ENCODE results near the gene UNC50. TPM values are rescaled to one million over a fixed set of nuclear protein-coding genes. Genes with fewer than 3 reads are reported as not detected.
A peak's percentile ranks its signal among the peaks of the same experiment; 100 is the strongest.

UNC50 gene
- total RNA-seq, 1 donor from 2014 or later, result 34.4 TPM

DNA sequence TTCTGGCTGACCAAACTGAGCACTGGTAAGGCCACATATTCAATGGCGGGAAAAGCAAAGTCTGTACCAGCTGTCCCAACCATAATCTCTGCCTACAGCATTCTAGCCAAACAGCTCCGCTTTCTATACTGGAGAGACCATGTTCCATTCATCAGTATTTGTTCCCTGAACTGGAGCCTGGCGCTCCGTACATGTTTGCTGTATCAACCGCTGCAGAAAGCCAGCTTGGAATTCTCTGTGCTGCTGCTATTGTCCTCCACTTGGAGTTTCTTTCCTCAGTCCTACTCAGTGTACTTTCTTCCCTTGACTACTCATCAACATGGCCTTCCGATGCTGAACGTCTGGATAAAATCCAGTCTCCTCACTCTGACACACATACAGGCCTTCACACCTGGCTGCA lies 2.0 kb upstream of the UNC50 start:
- no peaks in the 10 kb centered on the region for H3K9me3 ChIP-seq
- H3K27ac ChIP-seq, result no peak overlapping the region
- TF ChIP-seq, protein P1, sequence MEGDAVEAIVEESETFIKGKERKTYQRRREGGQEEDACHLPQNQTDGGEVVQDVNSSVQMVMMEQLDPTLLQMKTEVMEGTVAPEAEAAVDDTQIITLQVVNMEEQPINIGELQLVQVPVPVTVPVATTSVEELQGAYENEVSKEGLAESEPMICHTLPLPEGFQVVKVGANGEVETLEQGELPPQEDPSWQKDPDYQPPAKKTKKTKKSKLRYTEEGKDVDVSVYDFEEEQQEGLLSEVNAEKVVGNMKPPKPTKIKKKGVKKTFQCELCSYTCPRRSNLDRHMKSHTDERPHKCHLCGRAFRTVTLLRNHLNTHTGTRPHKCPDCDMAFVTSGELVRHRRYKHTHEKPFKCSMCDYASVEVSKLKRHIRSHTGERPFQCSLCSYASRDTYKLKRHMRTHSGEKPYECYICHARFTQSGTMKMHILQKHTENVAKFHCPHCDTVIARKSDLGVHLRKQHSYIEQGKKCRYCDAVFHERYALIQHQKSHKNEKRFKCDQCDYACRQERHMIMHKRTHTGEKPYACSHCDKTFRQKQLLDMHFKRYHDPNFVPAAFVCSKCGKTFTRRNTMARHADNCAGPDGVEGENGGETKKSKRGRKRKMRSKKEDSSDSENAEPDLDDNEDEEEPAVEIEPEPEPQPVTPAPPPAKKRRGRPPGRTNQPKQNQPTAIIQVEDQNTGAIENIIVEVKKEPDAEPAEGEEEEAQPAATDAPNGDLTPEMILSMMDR (IDR thresholded peaks at IDR 0.05), result no peak
- intact Hi-C loops (cut with DNase I), result loop anchor here (5.0 to 10.0 kb wide), 2 partner anchors 548 to 731 kb away; partner anchors contain the start of genes EIF5B, LIPT1, TSGA10 and TXNDC9
- peak overlapping the region in 1 of 2 donors; percentile 77 for H3K4me3 ChIP-seq
- peaks cover 7 to 23% of the 10 kb centered on the region in 2 donors for H3K36me3 ChIP-seq
- no peaks in the 10 kb centered on the region for H3K27me3 ChIP-seq
- peaks cover 25 to 33% of the 10 kb centered on the region in 2 donors for H3K4me1 ChIP-seq
- DNase-seq (ENCODE audit: low spot score in 2 of 2), result no peak

DNA sequence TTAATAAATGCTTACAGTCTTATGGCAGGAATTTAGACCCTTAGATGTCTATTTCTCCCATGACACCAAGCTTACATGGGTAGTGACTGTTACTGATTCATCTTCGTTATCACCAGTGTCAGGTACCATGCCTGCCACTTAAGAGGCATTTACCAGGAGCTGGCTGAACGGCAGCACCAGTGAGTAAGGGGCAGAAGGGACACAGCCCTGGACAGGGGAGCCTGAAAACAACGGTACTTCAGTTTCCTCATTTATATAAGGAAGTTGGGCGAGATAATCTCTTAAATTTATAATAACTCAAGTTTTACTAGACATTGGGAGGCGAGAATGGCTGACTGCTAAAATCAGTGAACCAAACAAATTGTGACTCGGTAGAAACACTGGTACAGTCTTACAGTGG lies 1.3 kb upstream of the UNC50 start:
- no peak for DNase-seq (ENCODE audit: low spot score in 2 of 2)
- peak overlapping the region; percentile 77 to 98 for H3K4me3 ChIP-seq
- no peaks in the 10 kb centered on the region for H3K27me3 ChIP-seq
- peaks cover 25 to 34% of the 10 kb centered on the region in 2 donors for H3K4me1 ChIP-seq
- TF ChIP-seq, protein P1 (IDR thresholded peaks at IDR 0.05), result no peak
- intact Hi-C loops (cut with DNase I), result loop anchor here (5.0 to 10.0 kb wide), 2 partner anchors 548 to 730 kb away; partner anchors contain the start of genes EIF5B, LIPT1, TSGA10 and TXNDC9
- H3K9me3 ChIP-seq, result no peaks in the 10 kb centered on the region
- H3K36me3 ChIP-seq, result peaks cover 5 to 23% of the 10 kb centered on the region in 2 donors
- peak overlapping the region in 1 of 2 donors; percentile 96 for H3K27ac ChIP-seq

- Histone ChIP-seq H3K36me3 (peaks cover 12 to 23% of the 10 kb centered on the region in 2 donors), H3K27me3 (no peaks in the 10 kb centered on the region), H3K9me3 (no peaks in the 10 kb centered on the region), H3K4me3 (peak overlapping the region; percentile 77 to 98), H3K27ac (peak overlapping the region; percentile 96), H3K4me1 (peaks cover 25 to 34% of the 10 kb centered on the region in 2 donors)
- DNase-seq (ENCODE audit: low spot score in 2 of 2), result no peak
- intact Hi-C loops (cut with DNase I), result loop anchor here (1.0 to 10.0 kb wide), 4 partner anchors 45 to 730 kb away; partner anchors contain the start of genes EIF5B, INPP4A, LIPT1 and TSGA10
- TF ChIP-seq, protein P1 (IDR thresholded peaks at IDR 0.05), result no peak
These were observed 661 bp upstream of the UNC50 start for GRCh38 chr2:98607741-98608115.

GRCh38 chr2:98608962-98609604 lies 694 bp downstream of the UNC50 start:
- H3K9me3 ChIP-seq, result no peaks in the 10 kb centered on the region
- intact Hi-C loops (cut with DNase I), result loop anchor here (1.0 to 10.0 kb wide), 4 partner anchors 47 to 728 kb away; partner anchors contain the start of genes EIF5B, INPP4A, LIPT1 and TSGA10
- peak overlapping the region; percentile 96 for H3K27ac ChIP-seq
- H3K4me3 ChIP-seq, result peak overlapping the region; percentile 77 to 98
- H3K27me3 ChIP-seq, result no peaks in the 10 kb centered on the region
- peaks cover 25 to 34% of the 10 kb centered on the region in 2 donors for H3K4me1 ChIP-seq
- no peak for DNase-seq (ENCODE audit: low spot score in 2 of 2)
- peaks cover 18 to 32% of the 10 kb centered on the region in 2 donors for H3K36me3 ChIP-seq
- TF ChIP-seq, protein P1 (IDR thresholded peaks at IDR 0.05), result no peak

- intact Hi-C loops (cut with DNase I), result no loop called here
- DNase-seq (ENCODE audit: low spot score in 2 of 2), result no peak
- Histone ChIP-seq H3K27me3 (no peaks in the 10 kb centered on the region), H3K9me3 (no peaks in the 10 kb centered on the region), H3K4me1 (peaks cover 18 to 19% of the 10 kb centered on the region in 2 donors), H3K27ac (no peak overlapping the region), H3K4me3 (no peak overlapping the region), H3K36me3 (peaks cover 34 to 75% of the 10 kb centered on the region in 2 donors)
- TF ChIP-seq, protein P1 (IDR thresholded peaks at IDR 0.05), result no peak
These were observed 5.8 kb downstream of the UNC50 start for GRCh38 chr2:98614024-98614739.
